ENCODE measurements around the gene NFKBIA. TPM values are rescaled to one million over a fixed set of nuclear protein-coding genes. Genes with fewer than 3 reads are reported as not detected.

The NFKBIA gene
- total RNA-seq, 1 experiment from 2014 or later, result 99.4 TPM

- POLR2A ChIA-PET, result interaction anchor here (0.6 kb wide), 1 partner anchor 214 kb away, joined by 3 read pairs; no protein-coding TSS in a partner anchor
- H3K4me3 ChIP-seq (ENCODE audit: low read depth in 2 of 2, low read length in 2 of 2), result no peak overlapping the region
- intact Hi-C loops (cut with micrococcal nuclease; ENCODE audit: unreplicated experiment) (no loop called here), in situ Hi-C loops (cut with HindIII; ENCODE audit: low pct_unique_long_range_greater_than_20kb, low sequenced_read_pairs) (no loop called here)
- H3K9me3 ChIP-seq (ENCODE audit: control insufficient read depth, insufficient read depth, low read depth, low read length), result no peaks in the 10 kb centered on the region
- H3K4me1 ChIP-seq (ENCODE audit: control insufficient read depth, insufficient read depth, low read length), result no peaks in the 10 kb centered on the region; the same call in 1 of the 2 replicates
- ATAC-seq (no peak), DNase-seq (ENCODE audit: low read depth, low spot score) (no peak)
- CTCF ChIA-PET, result interaction anchor here (0.5 to 0.6 kb wide), 3 partner anchors 20 to 299 kb away, joined by 3 to 10 read pairs (median 3); no protein-coding TSS in a partner anchor
- H3K27ac ChIP-seq (ENCODE audit: low read length), result no peak overlapping the region
- no TSS peak for BruUV-seq (replicated peaks)
- no peaks in the 10 kb centered on the region for H3K36me3 ChIP-seq (ENCODE audit: control insufficient read depth, insufficient read depth, low read length)
- TF ChIP-seq CTCF (IDR thresholded peaks at IDR 0.05) (no peak), TCF7L2 (IDR thresholded peaks at IDR 0.05; ENCODE audit: low read depth, low read length) (no peak), REST (IDR thresholded peaks at IDR 0.05; ENCODE audit: insufficient read depth in 1 of 2, low read depth in 2 of 2, low read length in 1 of 2) (no peak), POLR2AphosphoS5 (IDR thresholded peaks at IDR 0.05; ENCODE audit: low read depth, low read length) (no peak)
- H3K27me3 ChIP-seq (ENCODE audit: control insufficient read depth, insufficient read depth, low read length), result no peaks in the 10 kb centered on the region
Observed at GRCh38 chr14:35416108-35416750, 11.7 kb upstream of the NFKBIA start.

- POLR2A ChIA-PET, result interaction anchor here (0.7 kb wide), 2 partner anchors 125 to 190 kb away, joined by 7 to 10 read pairs; no protein-coding TSS in a partner anchor
Observed at GRCh38 chr14:35414365-35414764, 9.8 kb upstream of the NFKBIA start.

More at GRCh38 chr14:35414365-35414764, 9.8 kb upstream of the NFKBIA start:
- H3K27ac ChIP-seq (ENCODE audit: low read length), result no peak overlapping the region
- no peaks in the 10 kb centered on the region for H3K27me3 ChIP-seq (ENCODE audit: control insufficient read depth, insufficient read depth, low read length)
- in situ Hi-C loops (cut with HindIII; ENCODE audit: low pct_unique_long_range_greater_than_20kb, low sequenced_read_pairs) (no loop called here), intact Hi-C loops (cut with micrococcal nuclease; ENCODE audit: unreplicated experiment) (no loop called here)
- CTCF ChIA-PET, result no interaction called here
- no peaks in the 10 kb centered on the region for H3K36me3 ChIP-seq (ENCODE audit: control insufficient read depth, insufficient read depth, low read length)
- no peaks in the 10 kb centered on the region for H3K9me3 ChIP-seq (ENCODE audit: control insufficient read depth, insufficient read depth, low read depth, low read length)
- BruUV-seq (replicated peaks), result no TSS peak
- DNase-seq (ENCODE audit: low read depth, low spot score), result no peak
- no peak for TF ChIP-seq TCF7L2 (IDR thresholded peaks at IDR 0.05; ENCODE audit: low read depth, low read length)
- H3K4me3 ChIP-seq (ENCODE audit: low read depth in 2 of 2, low read length in 2 of 2), result no peak overlapping the region
- no peaks in the 10 kb centered on the region; the same call in 1 of the 2 replicates for H3K4me1 ChIP-seq (ENCODE audit: control insufficient read depth, insufficient read depth, low read length)
- no peak; the same call in 1 of the 2 replicates for ATAC-seq

Measured in Panc1 (cell line).